Caco-2 (cell line): Measurements from ENCODE around the gene CISD2. TPM values are rescaled to one million over a fixed set of nuclear protein-coding genes. Genes with fewer than 3 reads are reported as not detected.
"Not testable (repeated sequence)": the region's sequence is repeated elsewhere in the genome, so short reads cannot be mapped to it uniquely, and the experiment has no call there.

ENCODE experiments used
- BruUV-seq: library from RNA; stranded (reverse); fragments of 400-500 nt; replicated peaks from 2 replicates; lab custom pipeline; 2021; lab: Mats Ljungman, UMichigan
- CTCF ChIA-PET: fragments of 300-600 bp; sonication (Branson Sonifier 250); formaldehyde crosslinking; loops from one replicate; lab custom pipeline; 2022; ENCODE audit warnings: antibody characterized with exemption; lab: Charles Lee
- POLR2A ChIA-PET: fragments of 300-600 bp; sonication (Branson Sonifier 250); formaldehyde crosslinking; loops from one replicate; lab custom pipeline; 2022; ENCODE audit warnings: antibody characterized with exemption; lab: Charles Lee
- DNase-seq, 2 experiments: peaks; one replicate each; pipeline versions ENCODE4 v3.0.0 to v3.0.0-alpha.2; 2020 to 2022
- H3K27me3 ChIP-seq: replicated peaks from 2 replicates; pipeline ENCODE4 v1.6.0; 2011; ENCODE audit warnings: low read length; ENCODE audit not compliant: control insufficient read depth, insufficient read depth
- H3K36me3 ChIP-seq: 2 replicates; pipeline ENCODE4 v1.5.1; 2011; ENCODE audit warnings: low read length; ENCODE audit not compliant: control insufficient read depth, insufficient read depth
- H3K4me1 ChIP-seq: fragments of 250-450 bp; sonication (Bioruptor Pico); 2 replicates; pipeline ENCODE4 v1.5.1; 2020; ENCODE audit warnings: mild to moderate bottlenecking
- H3K4me3 ChIP-seq: 2 replicates; pipeline ENCODE4 v1.5.1; 2011; ENCODE audit warnings: low read depth, mild to moderate bottlenecking, control low read depth, low read length
- H3K9me3 ChIP-seq: fragments of 250-450 bp; sonication (Bioruptor Pico); 2 replicates; pipeline ENCODE4 v1.5.1; 2020; ENCODE audit warnings: mild to moderate bottlenecking, moderate library complexity
- H3K27ac Mint-ChIP-seq: one replicate; pipeline ENCODE4 v1.8.0; 2022; ENCODE audit warnings: mixed read lengths; ENCODE audit not compliant: unreplicated experiment
- H3K27me3 Mint-ChIP-seq: one replicate; pipeline ENCODE4 v1.8.0; 2022; ENCODE audit warnings: mixed read lengths; ENCODE audit not compliant: insufficient read depth, unreplicated experiment
- H3K36me3 Mint-ChIP-seq: one replicate; pipeline ENCODE4 v1.8.0; 2022; ENCODE audit warnings: mild to moderate bottlenecking, mixed read lengths; ENCODE audit not compliant: insufficient read depth, unreplicated experiment
- H3K4me1 Mint-ChIP-seq: one replicate; pipeline ENCODE4 v1.8.0; 2022; ENCODE audit warnings: low read depth, mixed read lengths; ENCODE audit not compliant: unreplicated experiment
- H3K4me3 Mint-ChIP-seq: one replicate; pipeline ENCODE4 v1.8.0; 2022; ENCODE audit warnings: mild to moderate bottlenecking, moderate library complexity, mixed read lengths; ENCODE audit not compliant: unreplicated experiment
- H3K9me3 Mint-ChIP-seq: one replicate; pipeline ENCODE4 v1.8.0; 2022; ENCODE audit warnings: mixed read lengths; ENCODE audit not compliant: unreplicated experiment
- intact Hi-C: fragments of 100-400 bp; cut with micrococcal nuclease; formaldehyde crosslinking; loops from one replicate; pipeline ENCODE4 v1.10.0; 2022; ENCODE audit not compliant: unreplicated experiment
- total RNA-seq: library from RNA; stranded (reverse); gene quantifications from 2 replicates; pipeline ENCODE4 v1.2.3, GENCODE V29; 2022
- TF ChIP-seq, protein P1 (sequence below), 2 experiments: fragments of 200-600 bp in 1 of 2; IDR thresholded peaks; 1 replicate in 1 of 2; 2 replicates in 1 of 2; pipeline versions ENCODE4 v1.5.1 to v1.8.0; 2011 to 2022; ENCODE audit warnings: antibody characterized with exemption in 1 of 2, control low read depth in 1 of 2, inconsistent platforms in 1 of 2, low read depth in 1 of 2, low read length in 1 of 2, mild to moderate bottlenecking in 1 of 2, moderate library complexity in 1 of 2; ENCODE audit not compliant: insufficient read depth in 1 of 2, severe bottlenecking in 1 of 2, unreplicated experiment in 1 of 2

The CISD2 gene
- total RNA-seq, 1 experiment from 2014 or later: 54.0 TPM

DNA sequence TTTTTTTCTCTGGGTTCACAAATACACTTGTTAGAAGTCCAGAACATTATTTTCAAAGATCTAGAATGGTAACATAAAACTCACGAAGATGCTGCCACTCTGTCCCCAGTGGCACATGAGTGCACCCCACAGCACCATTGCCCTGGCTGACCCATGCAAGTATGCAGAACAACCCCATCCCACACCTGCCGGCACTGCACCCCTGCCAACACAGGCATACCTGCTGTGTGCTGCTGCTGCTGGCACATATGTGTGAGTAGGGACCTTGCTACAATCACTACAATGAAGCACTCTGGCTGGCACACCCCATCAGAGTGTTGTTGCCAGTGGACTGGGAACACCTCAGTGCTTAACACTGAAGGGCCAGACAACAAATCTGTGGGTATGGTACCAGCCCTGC lies 66.9 kb downstream of the CISD2 start:
- Mint-ChIP-seq H3K36me3 (no peaks in the 10 kb centered on the region), H3K4me3 (no peak overlapping the region), H3K4me1 (no peaks in the 10 kb centered on the region), H3K27ac (no peak overlapping the region), H3K9me3 (no peaks in the 10 kb centered on the region), H3K27me3 (peaks cover 8% of the 10 kb centered on the region)
- no peaks in the 10 kb centered on the region for H3K4me1 ChIP-seq
- no peaks in the 10 kb centered on the region for H3K9me3 ChIP-seq
- intact Hi-C loops: no loop called here
- ChIA-PET POLR2A (no interaction called here), CTCF (no interaction called here)
- no peak for DNase-seq
- no peaks in the 10 kb centered on the region for H3K36me3 ChIP-seq
- no peak overlapping the region for H3K4me3 ChIP-seq
- no TSS peak for BruUV-seq
- TF ChIP-seq, protein P1, sequence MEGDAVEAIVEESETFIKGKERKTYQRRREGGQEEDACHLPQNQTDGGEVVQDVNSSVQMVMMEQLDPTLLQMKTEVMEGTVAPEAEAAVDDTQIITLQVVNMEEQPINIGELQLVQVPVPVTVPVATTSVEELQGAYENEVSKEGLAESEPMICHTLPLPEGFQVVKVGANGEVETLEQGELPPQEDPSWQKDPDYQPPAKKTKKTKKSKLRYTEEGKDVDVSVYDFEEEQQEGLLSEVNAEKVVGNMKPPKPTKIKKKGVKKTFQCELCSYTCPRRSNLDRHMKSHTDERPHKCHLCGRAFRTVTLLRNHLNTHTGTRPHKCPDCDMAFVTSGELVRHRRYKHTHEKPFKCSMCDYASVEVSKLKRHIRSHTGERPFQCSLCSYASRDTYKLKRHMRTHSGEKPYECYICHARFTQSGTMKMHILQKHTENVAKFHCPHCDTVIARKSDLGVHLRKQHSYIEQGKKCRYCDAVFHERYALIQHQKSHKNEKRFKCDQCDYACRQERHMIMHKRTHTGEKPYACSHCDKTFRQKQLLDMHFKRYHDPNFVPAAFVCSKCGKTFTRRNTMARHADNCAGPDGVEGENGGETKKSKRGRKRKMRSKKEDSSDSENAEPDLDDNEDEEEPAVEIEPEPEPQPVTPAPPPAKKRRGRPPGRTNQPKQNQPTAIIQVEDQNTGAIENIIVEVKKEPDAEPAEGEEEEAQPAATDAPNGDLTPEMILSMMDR (IDR thresholded peaks at IDR 0.05; ENCODE audit: insufficient read depth in 1 of 2, low read depth in 1 of 2, low read length in 1 of 2, severe bottlenecking in 1 of 2, unreplicated experiment in 1 of 2): no peak
- no peaks in the 10 kb centered on the region for H3K27me3 ChIP-seq

DNA sequence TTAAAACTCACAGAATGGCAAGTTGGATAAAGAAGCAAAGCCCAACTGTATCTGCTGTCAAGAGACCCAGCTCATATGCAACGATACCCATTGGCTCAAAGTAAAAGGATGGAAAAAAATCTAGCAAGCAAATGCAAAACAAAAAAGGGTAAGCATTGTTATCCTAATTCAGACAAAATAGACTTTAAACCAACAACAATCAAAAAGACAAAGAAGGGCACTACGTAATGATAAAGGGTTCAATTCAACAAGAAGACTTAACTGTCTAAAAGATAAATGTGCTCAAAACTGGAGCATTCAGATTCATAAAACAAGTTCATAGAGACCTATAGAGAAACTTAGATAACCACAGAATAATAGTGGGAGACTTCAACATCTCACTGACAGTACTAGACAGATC lies 69.3 kb downstream of the CISD2 start:
- POLR2A ChIA-PET: not testable (repeated sequence)

More for the DNA sequence above, 69.3 kb downstream of the CISD2 start:
- H3K27me3 ChIP-seq, DNase-seq, H3K27ac Mint-ChIP-seq, intact Hi-C loops, H3K4me3 Mint-ChIP-seq, H3K9me3 ChIP-seq, H3K4me1 ChIP-seq, H3K36me3 Mint-ChIP-seq, CTCF ChIA-PET, BruUV-seq, H3K36me3 ChIP-seq, H3K4me1 Mint-ChIP-seq, H3K4me3 ChIP-seq, H3K9me3 Mint-ChIP-seq: not testable (repeated sequence)
- peaks cover 12% of the 10 kb centered on the region for H3K27me3 Mint-ChIP-seq

Other genes with a start within 250 kb of the CISD2 start
- 52.1 and 53.5 TPM in 2 replicates for gene MANBA, start 108.0 kb upstream of the CISD2 start, total RNA-seq
- gene UBE2D3, start 41.4 kb upstream of the CISD2 start, total RNA-seq: 294 and 305 TPM in 2 replicates
- 1.7 TPM in 1 of 2 replicates, not detected in the other for gene SLC9B1, start 150.7 kb downstream of the CISD2 start, total RNA-seq
- gene SLC9B2, start 207.8 kb downstream of the CISD2 start, total RNA-seq: 22.1 and 24.0 TPM in 2 replicates
- 17.4 and 19.7 TPM in 2 replicates for gene BDH2, start 230.8 kb downstream of the CISD2 start, total RNA-seq